ENCODE results near the gene TMEM120B. TPM values are rescaled to one million over a fixed set of nuclear protein-coding genes. Genes with fewer than 3 reads are reported as not detected.

The TMEM120B gene
- total RNA-seq, 1 experiment from 2014 or later: 18.5 TPM

DNA sequence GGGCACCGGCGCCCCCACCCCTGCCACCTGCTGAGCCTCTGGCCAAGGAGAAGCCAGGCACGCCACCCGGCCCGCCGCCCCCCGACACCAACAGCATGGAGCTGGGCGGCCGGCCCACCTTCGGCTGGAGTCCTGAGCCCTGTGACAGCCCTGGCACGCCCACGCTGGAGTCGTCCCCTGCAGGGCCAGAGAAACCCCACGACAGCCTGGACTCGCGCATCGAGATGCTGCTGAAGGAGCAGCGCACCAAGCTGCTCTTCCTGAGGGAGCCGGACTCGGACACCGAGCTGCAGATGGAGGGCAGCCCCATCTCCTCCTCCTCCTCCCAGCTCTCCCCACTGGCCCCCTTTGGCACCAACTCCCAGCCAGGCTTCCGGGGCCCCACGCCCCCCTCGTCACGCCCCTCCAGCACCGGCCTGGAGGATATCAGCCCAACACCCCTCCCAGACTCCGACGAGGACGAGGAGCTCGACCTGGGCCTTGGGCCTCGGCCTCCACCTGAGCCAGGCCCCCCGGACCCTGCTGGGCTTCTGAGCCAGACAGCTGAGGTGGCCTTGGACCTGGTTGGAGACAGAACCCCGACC, 97.8 kb downstream of the TMEM120B start:
- Histone ChIP-seq H3F3A (ENCODE audit: low read length, unreplicated experiment) (no peaks in the 10 kb centered on the region), H3K4me2 (ENCODE audit: low read length) (peak overlapping the region; percentile 81), H4K20me1 (ENCODE audit: low read length) (peaks cover 25% of the 10 kb centered on the region), H2AFZ (ENCODE audit: low read length) (no peak overlapping the region), H3K4me1 (ENCODE audit: insufficient read depth, low read length) (peaks cover 35% of the 10 kb centered on the region), H3K36me3 (ENCODE audit: low read depth, low read length) (peaks cover 35% of the 10 kb centered on the region), H3K27me3 (ENCODE audit: low read length) (no peaks in the 10 kb centered on the region), H3K9me3 (ENCODE audit: low read length) (no peaks in the 10 kb centered on the region), H3K27ac (ENCODE audit: low read length) (no peak overlapping the region), H3K9ac (ENCODE audit: low read length) (no peak overlapping the region), H3K4me3 (ENCODE audit: low read length) (peak overlapping the region; percentile 70; the same call in 1 of the 2 replicates), H3K9me2 (replicated peaks; ENCODE audit: low read length) (no peaks in the 10 kb centered on the region), H3K79me2 (ENCODE audit: low read length) (peaks cover 97% of the 10 kb centered on the region)
- CTCF ChIA-PET: interaction anchor here (3.3 kb wide), 1 partner anchor 15 kb away, joined by 95 read pairs; the partner anchor contains the start of gene RHOF
- ATAC-seq (no peak), DNase-seq (no peak)
- no TSS peak for BruUV-seq (replicated peaks)
- intact Hi-C loops (cut with micrococcal nuclease): no loop called here
- TF ChIP-seq EZH2 (IDR thresholded peaks at IDR 0.05; ENCODE audit: low read length, unreplicated experiment) (no peak), EZH2phosphoT487 (IDR thresholded peaks at IDR 0.05; ENCODE audit: borderline replicate concordance, low read length) (no peak)
- TF ChIP-seq, protein P1, sequence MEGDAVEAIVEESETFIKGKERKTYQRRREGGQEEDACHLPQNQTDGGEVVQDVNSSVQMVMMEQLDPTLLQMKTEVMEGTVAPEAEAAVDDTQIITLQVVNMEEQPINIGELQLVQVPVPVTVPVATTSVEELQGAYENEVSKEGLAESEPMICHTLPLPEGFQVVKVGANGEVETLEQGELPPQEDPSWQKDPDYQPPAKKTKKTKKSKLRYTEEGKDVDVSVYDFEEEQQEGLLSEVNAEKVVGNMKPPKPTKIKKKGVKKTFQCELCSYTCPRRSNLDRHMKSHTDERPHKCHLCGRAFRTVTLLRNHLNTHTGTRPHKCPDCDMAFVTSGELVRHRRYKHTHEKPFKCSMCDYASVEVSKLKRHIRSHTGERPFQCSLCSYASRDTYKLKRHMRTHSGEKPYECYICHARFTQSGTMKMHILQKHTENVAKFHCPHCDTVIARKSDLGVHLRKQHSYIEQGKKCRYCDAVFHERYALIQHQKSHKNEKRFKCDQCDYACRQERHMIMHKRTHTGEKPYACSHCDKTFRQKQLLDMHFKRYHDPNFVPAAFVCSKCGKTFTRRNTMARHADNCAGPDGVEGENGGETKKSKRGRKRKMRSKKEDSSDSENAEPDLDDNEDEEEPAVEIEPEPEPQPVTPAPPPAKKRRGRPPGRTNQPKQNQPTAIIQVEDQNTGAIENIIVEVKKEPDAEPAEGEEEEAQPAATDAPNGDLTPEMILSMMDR (conservative IDR thresholded peaks at IDR 0.05; ENCODE audit: low read depth, low read length): no peak
- POLR2A ChIA-PET (ENCODE audit: unreplicated experiment): interaction anchor here (1.0 to 1.4 kb wide), 2 partner anchors 8 to 16 kb away, joined by 3 to 24 read pairs; no protein-coding TSS in a partner anchor

DNA sequence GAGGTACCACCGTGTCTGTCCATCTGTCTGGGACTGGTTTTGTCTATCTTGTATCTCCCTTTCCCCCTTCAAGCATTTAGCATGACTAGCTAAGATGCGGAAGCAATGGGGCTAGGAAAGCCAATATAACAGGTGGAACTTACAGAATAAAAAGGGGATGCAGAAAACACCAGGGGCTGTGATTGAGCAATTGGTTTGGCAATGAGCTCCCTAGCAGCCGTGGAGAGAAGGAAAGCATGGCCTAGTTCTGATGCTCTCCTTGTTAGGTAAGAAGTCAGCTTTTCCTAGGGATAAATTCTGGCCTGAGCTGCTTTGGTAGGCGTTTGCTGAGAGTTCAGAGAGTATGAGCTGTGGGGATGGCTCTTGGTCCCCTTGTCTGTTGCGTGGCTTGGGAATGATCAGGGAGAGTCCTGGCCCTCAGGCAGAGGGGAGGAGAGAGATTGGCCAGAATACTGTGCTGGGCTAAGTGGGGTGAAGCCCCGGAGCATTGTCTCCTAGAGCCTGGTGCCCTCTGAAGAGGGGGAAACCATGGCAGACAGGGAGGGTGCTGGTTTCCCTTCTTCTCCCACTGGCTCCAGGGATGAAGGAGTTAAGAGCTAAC, 98.4 kb downstream of the TMEM120B start:
- CTCF ChIA-PET: interaction anchor here (0.6 to 3.3 kb wide), 2 partner anchors 16 to 31 kb away, joined by 6 to 95 read pairs; partner anchors contain the start of gene RHOF
- Histone ChIP-seq H3K27ac (ENCODE audit: low read length) (no peak overlapping the region), H3K79me2 (ENCODE audit: low read length) (peaks cover 91% of the 10 kb centered on the region), H3K36me3 (ENCODE audit: low read depth, low read length) (peaks cover 36% of the 10 kb centered on the region), H3K27me3 (ENCODE audit: low read length) (no peaks in the 10 kb centered on the region), H3K4me1 (ENCODE audit: insufficient read depth, low read length) (peaks cover 35% of the 10 kb centered on the region), H3K9me2 (replicated peaks; ENCODE audit: low read length) (no peaks in the 10 kb centered on the region), H3F3A (ENCODE audit: low read length, unreplicated experiment) (no peaks in the 10 kb centered on the region), H3K4me2 (ENCODE audit: low read length) (peak overlapping the region; percentile 81), H4K20me1 (ENCODE audit: low read length) (peaks cover 25% of the 10 kb centered on the region), H2AFZ (ENCODE audit: low read length) (no peak overlapping the region), H3K9ac (ENCODE audit: low read length) (no peak overlapping the region; the same call in 1 of the 2 replicates), H3K9me3 (ENCODE audit: low read length) (no peaks in the 10 kb centered on the region), H3K4me3 (ENCODE audit: low read length) (peak overlapping the region; percentile 70)
- intact Hi-C loops (cut with micrococcal nuclease): no loop called here
- POLR2A ChIA-PET (ENCODE audit: unreplicated experiment): interaction anchor here (0.6 to 1.4 kb wide), 3 partner anchors 9 to 17 kb away, joined by 3 to 24 read pairs (median 4); no protein-coding TSS in a partner anchor
- BruUV-seq (replicated peaks): no TSS peak
- TF ChIP-seq, protein P1 (conservative IDR thresholded peaks at IDR 0.05; ENCODE audit: low read depth, low read length): no peak
- TF ChIP-seq EZH2 (IDR thresholded peaks at IDR 0.05; ENCODE audit: low read length, unreplicated experiment) (no peak), EZH2phosphoT487 (IDR thresholded peaks at IDR 0.05; ENCODE audit: borderline replicate concordance, low read length) (no peak)
- DNase-seq (peak; percentile 13), ATAC-seq (no peak)
